ENCODE results near the gene UNC5A.

Gene UNC5A

GRCh38 chr5:176889321-176890280 lies 79.2 kb downstream of the UNC5A start:
- H3K36me3 ChIP-seq (ENCODE audit: control insufficient read depth in 2 of 2, insufficient read depth in 1 of 2, low read length in 2 of 2): no peaks in the 10 kb centered on the region
- ChIA-PET CTCF (no interaction called here), POLR2A (no interaction called here)
- no peaks in the 10 kb centered on the region for H3K9me3 ChIP-seq (ENCODE audit: control insufficient read depth, insufficient read depth, low read depth, low read length)
- H3K27ac ChIP-seq (ENCODE audit: extremely low read depth, low read depth, low read length): no peak overlapping the region
- H3K4me1 ChIP-seq (ENCODE audit: control insufficient read depth, insufficient read depth, low read length): no peaks in the 10 kb centered on the region
- H3K4me3 ChIP-seq (ENCODE audit: low read depth, low read length): no peak overlapping the region
- no peak for TF ChIP-seq ZBTB11 (tag by site-specific recombination; conservative IDR thresholded peaks at IDR 0.05; ENCODE audit: low read depth)
- no peak for TF ChIP-seq AEBP2 (tag by site-specific recombination; IDR thresholded peaks at IDR 0.05; ENCODE audit: borderline replicate concordance)
- no peak for TF ChIP-seq ZXDB (tag by site-specific recombination; IDR thresholded peaks at IDR 0.05)
- TF ChIP-seq OVOL3 (tag by site-specific recombination; IDR thresholded peaks at IDR 0.05): no peak
- TF ChIP-seq ZNF704 (tag by site-specific recombination; IDR thresholded peaks at IDR 0.05): no peak
- no peak for TF ChIP-seq ZNF654 (tag by site-specific recombination; IDR thresholded peaks at IDR 0.05; ENCODE audit: low read depth)
- TF ChIP-seq ZFP41 (tag by site-specific recombination; IDR thresholded peaks at IDR 0.05; ENCODE audit: borderline replicate concordance): no peak
- no peak for TF ChIP-seq ZNF623 (tag by site-specific recombination; IDR thresholded peaks at IDR 0.05)
- no peak for TF ChIP-seq ZBTB20 (tag by site-specific recombination; IDR thresholded peaks at IDR 0.05)
- no peak for TF ChIP-seq IKZF3 (tag by site-specific recombination; IDR thresholded peaks at IDR 0.05)
- no peak for TF ChIP-seq ZNF585B (tag by site-specific recombination; IDR thresholded peaks at IDR 0.05)
- no peak for TF ChIP-seq ZSCAN4 (tag by site-specific recombination; IDR thresholded peaks at IDR 0.05)

- Histone ChIP-seq H3K4me1 (ENCODE audit: control insufficient read depth, insufficient read depth, low read length) (no peaks in the 10 kb centered on the region), H3K36me3 (ENCODE audit: control insufficient read depth in 2 of 2, insufficient read depth in 1 of 2, low read length in 2 of 2) (no peaks in the 10 kb centered on the region), H3K27ac (ENCODE audit: extremely low read depth, low read depth, low read length) (no peak overlapping the region), H3K4me3 (ENCODE audit: low read depth, low read length) (no peak overlapping the region), H3K9me3 (ENCODE audit: control insufficient read depth, insufficient read depth, low read depth, low read length) (no peaks in the 10 kb centered on the region)
- TF ChIP-seq ZNF549 (tag by site-specific recombination; IDR thresholded peaks at IDR 0.05) (no peak), ZNF394 (tag by site-specific recombination; IDR thresholded peaks at IDR 0.05; ENCODE audit: borderline replicate concordance) (no peak), BCL11A (tag by site-specific recombination; IDR thresholded peaks at IDR 0.05; ENCODE audit: low read depth) (no peak), REPIN1 (tag by site-specific recombination; IDR thresholded peaks at IDR 0.05; ENCODE audit: low read depth) (no peak), ZNF48 (tag by site-specific recombination; IDR thresholded peaks at IDR 0.05) (no peak), OSR2 (tag by site-specific recombination; IDR thresholded peaks at IDR 0.05) (no peak)
- CTCF ChIA-PET: interaction anchor here (0.7 kb wide), 1 partner anchor 224 kb away, joined by 4 read pairs; no protein-coding TSS in a partner anchor
- POLR2A ChIA-PET: no interaction called here
Measured at GRCh38 chr5:176890455-176891330, 80.3 kb downstream of the UNC5A start.
